AG09319 (cell line): Measurements from ENCODE around the gene CALB2.
"Not testable (repeated sequence)": the region's sequence is repeated elsewhere in the genome, so short reads cannot be mapped to it uniquely, and the experiment has no call there.

ENCODE experiments used
- DNase-seq: peaks from one replicate; pipeline ENCODE4 v3.0.0-alpha.2; 2010; ENCODE audit warnings: low read depth; ENCODE audit errors: extremely low read depth
- CTCF ChIP-seq: IDR thresholded peaks from 2 replicates; pipeline ENCODE4 v1.5.1; 2011; ENCODE audit warnings: low read depth, mild to moderate bottlenecking, inconsistent platforms, low read length, moderate library complexity

Gene CALB2, protein sequence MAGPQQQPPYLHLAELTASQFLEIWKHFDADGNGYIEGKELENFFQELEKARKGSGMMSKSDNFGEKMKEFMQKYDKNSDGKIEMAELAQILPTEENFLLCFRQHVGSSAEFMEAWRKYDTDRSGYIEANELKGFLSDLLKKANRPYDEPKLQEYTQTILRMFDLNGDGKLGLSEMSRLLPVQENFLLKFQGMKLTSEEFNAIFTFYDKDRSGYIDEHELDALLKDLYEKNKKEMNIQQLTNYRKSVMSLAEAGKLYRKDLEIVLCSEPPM

DNA sequence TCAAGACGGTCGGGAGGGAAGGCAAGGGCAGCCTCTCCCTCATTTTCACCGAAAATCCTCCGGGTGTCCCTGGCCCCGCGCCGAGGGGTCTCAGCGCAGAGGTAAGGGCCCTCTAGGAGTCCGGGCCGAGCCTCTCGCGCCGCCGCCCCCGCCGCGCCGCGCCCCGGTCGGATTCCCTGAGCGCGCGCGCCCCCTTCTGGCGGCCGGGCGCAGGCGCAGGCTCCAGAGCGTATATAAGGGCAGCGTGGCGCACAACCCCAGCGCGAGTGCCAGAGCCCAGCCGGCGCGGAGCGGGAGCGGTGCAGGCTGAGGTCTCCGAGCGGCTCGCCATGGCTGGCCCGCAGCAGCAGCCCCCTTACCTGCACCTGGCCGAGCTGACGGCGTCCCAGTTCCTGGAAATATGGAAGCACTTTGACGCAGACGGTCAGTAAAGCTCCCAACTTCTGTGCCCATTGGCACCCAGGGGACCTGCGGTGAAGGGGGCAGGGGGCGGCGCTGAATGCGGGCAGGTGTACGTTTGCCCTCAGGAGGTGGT lies at the start of gene CALB2:
Gene CALB2, plus strand, starts transcription at position 260 of the 535 bp plus-strand sequence. Its CDS starts 70 bp downstream, at position 330.
- peak; percentile 56 for TF ChIP-seq CTCF
- no peak for DNase-seq

DNA sequence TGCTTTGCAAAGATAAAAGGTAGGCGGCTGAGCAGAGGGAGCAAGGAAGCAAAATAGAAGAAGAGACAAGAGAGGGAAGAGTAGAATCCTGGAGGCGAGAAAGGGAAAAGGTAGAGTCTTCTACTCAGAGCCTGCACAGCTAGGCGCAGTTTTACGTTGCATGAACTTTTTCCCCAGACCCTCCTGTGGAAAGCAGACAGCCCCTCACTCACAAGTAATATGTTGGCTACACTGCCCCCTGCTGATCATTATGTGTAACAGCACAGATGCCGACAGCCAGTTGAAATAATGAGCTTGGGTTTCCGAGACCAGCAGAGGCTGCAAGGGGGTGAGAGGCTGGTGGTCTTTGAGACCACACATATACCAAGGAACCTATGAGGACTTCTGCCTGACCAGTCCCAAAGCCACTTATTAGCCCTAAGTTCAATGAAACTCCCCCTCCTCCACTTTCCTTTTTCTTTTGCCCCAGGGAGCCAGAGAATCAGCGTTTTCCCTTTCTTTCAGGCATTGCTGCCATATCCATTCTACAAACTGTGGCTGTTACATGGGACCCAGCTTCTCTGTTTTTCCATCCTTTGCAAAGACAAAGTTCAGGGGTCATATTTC lies 46.9 kb upstream of the CALB2 start:
- no peak for DNase-seq
- peak; percentile 72 for TF ChIP-seq CTCF

DNA sequence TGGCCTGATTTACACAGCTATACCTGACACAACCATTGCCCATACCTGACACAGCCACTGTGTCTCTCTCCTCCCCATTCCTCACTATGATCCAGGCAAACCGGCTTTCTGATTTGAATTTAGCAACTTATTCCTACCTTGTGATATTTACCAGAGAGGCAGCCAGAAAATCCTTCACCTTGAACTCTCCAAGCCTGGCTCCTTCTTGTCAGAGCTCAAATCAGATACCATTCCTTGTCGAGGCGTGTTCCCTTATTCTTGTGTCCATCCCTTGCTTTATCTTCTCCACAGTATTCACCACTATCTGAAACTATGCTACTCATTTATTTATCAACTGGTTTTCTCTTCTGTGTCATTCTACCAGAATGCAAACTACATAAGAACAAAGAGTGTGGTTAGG lies 44.9 kb upstream of the CALB2 start:
- not testable (repeated sequence) for DNase-seq

GRCh38 chr16:71315269-71315668 lies 43.3 kb upstream of the CALB2 start:
- DNase-seq, result no peak
- no peak for TF ChIP-seq CTCF

- TF ChIP-seq CTCF, result no peak
- no peak for DNase-seq
Measured at GRCh38 chr16:71319999-71320398, 38.5 kb upstream of the CALB2 start.

DNA sequence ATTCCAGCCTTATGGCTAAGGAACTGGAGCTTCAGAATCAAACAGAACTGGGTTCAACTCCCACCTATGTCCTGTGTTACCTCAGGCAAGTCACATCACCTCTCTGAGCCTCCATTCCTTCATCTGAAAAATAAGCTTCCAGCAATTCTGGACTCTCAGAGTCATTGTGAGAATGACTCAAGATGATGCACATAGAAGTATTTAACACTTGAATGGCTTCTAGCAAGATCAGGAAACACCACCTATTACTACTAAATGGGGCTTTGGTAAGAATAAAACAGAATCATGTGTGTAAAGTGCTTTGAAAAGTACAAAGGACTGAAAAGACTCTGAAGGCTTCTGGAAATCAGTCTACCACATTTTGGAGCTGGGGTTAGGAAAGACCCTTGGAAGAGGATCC lies 30.8 kb upstream of the CALB2 start:
- no peak for DNase-seq
- TF ChIP-seq CTCF, result no peak

DNA sequence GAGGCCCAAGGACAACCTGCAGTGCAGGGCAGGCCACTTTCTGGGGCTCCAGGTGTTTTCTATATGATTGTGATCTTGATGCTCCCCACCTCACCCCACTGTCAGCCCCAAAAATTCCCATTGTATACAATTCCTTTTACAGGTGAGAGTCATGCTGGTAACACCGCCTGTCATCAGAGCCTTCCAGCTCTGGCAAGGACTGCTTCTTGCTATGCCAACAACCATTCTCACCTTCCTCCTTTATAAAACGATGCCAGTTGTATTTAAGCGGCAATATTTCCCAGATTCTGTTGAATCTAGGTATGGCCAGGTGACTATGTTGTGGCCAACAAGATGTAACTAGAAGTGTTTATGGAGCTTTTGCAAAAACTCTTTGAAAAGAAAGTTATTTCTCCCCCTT lies 30.4 kb upstream of the CALB2 start:
- no peak for DNase-seq
- TF ChIP-seq CTCF, result no peak
